Testis (tissue), 2 donors: ENCODE results near the gene RIMKLA.

Source experiments
- CTCF ChIP-seq, 3 experiments: fragments of 450-650 bp in 2 of 3; fragments of 200-600 bp in 1 of 3; sonication (generic) in 1 of 3; IDR thresholded peaks; one replicate each; pipeline ENCODE4 v1.5.1; 2016 to 2019; ENCODE audit warnings: antibody characterized with exemption in 3 of 3, mild to moderate bottlenecking in 2 of 3, moderate library complexity in 1 of 3
- POLR2A ChIP-seq: fragments of 450-650 bp; IDR thresholded peaks from one replicate; pipeline ENCODE4 v1.6.1; 2017; ENCODE audit warnings: antibody characterized with exemption, mild to moderate bottlenecking, moderate library complexity

- no peak for TF ChIP-seq CTCF (IDR thresholded peaks at IDR 0.05)
- no peak for TF ChIP-seq POLR2A
These were observed 72.8 kb downstream of the RIMKLA start for GRCh38 chr1:42453386-42453785.
